Stimulated activated naive CD8-positive, alpha-beta T cell treated with anti-CD3 and anti-CD28 coated beads, Interleukin-15, amount 100 ng/mL, for 72 hours (primary cell): Measurements from ENCODE around the gene HDDC3.
A peak's percentile ranks its signal among the peaks of the same experiment; 100 is the strongest.

Source experiments
- ATAC-seq: fragments of 150-1000 bp; cut with Tn5 transposase; 2 replicates; pipeline ENCODE4 v1.10.0; 2021; ENCODE audit warnings: mild to moderate bottlenecking, moderate library complexity
- DNase-seq, 2 donors: peaks; one replicate each; pipeline ENCODE4 v3.0.0; 2021 to 2022
- H3K27ac Mint-ChIP-seq, 2 donors: one replicate each; pipeline ENCODE4 v1.8.0; 2022; ENCODE audit warnings: mild to moderate bottlenecking in 2 of 2, mixed read lengths in 2 of 2, moderate library complexity in 2 of 2
- H3K27me3 Mint-ChIP-seq: one replicate; pipeline ENCODE4 v1.8.0; 2022; ENCODE audit warnings: mixed read lengths
- H3K4me1 Mint-ChIP-seq: one replicate; pipeline ENCODE4 v1.8.0; 2022; ENCODE audit warnings: mild to moderate bottlenecking, mixed read lengths
- H3K4me3 Mint-ChIP-seq, 2 donors: one replicate each; pipeline ENCODE4 v1.8.0; 2022; ENCODE audit warnings: mild to moderate bottlenecking in 2 of 2, mixed read lengths in 2 of 2, moderate library complexity in 1 of 2
- H3K9me3 Mint-ChIP-seq, 2 donors: one replicate each; pipeline ENCODE4 v1.8.0; 2022; ENCODE audit warnings: mixed read lengths in 2 of 2

The HDDC3 gene

GRCh38 chr15:90883976-90884718 is 48.2 kb downstream of the HDDC3 start, which contains the start of gene FES:
Gene FES (plus strand): TSS chr15:90884504. CDS start chr15:90885046, 542 bp downstream.
- H3K4me1 Mint-ChIP-seq = peaks cover 40% of the 10 kb centered on the region
- peaks cover 9% of the 10 kb centered on the region for H3K27me3 Mint-ChIP-seq
- peak within 1 kb of the TSS; percentile 65 for H3K27ac Mint-ChIP-seq
- peak; percentile 37 for ATAC-seq
- H3K9me3 Mint-ChIP-seq = no peaks in the 10 kb centered on the region
- no peak for DNase-seq
- H3K4me3 Mint-ChIP-seq = peak within 1 kb of the TSS; percentile 32 to 66

GRCh38 chr15:90883526-90883975 is 48.8 kb downstream of the HDDC3 start:
- peak; percentile 21 for ATAC-seq
- H3K4me1 Mint-ChIP-seq = peaks cover 39% of the 10 kb centered on the region
- peak overlapping the region; percentile 21 to 57 for H3K4me3 Mint-ChIP-seq
- peak in 1 of 2 donors; percentile 53 for DNase-seq
- peak overlapping the region; percentile 34 to 65 for H3K27ac Mint-ChIP-seq
- peaks cover 9% of the 10 kb centered on the region for H3K27me3 Mint-ChIP-seq
- no peaks in the 10 kb centered on the region for H3K9me3 Mint-ChIP-seq

DNA sequence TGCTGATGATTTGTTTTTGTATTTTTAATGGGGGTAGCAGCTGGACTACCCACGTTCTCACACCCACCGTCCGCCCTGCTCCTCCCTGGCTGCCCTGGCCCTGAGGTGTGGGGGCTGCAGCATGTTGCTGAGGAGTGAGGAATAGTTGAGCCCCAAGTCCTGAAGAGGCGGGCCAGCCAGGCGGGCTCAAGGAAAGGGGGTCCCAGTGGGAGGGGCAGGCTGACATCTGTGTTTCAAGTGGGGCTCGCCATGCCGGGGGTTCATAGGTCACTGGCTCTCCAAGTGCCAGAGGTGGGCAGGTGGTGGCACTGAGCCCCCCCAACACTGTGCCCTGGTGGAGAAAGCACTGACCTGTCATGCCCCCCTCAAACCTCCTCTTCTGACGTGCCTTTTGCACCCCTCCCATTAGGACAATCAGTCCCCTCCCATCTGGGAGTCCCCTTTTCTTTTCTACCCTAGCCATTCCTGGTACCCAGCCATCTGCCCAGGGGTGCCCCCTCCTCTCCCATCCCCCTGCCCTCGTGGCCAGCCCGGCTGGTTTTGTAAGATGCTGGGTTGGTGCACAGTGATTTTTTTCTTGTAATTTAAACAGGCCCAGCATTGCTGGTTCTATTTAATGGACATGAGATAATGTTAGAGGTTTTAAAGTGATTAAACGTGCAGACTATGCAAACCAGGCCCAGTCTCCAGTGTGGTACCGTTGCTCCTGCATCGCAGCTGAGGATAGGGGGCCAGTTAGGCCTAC is 49.4 kb downstream of the HDDC3 start:
- Mint-ChIP-seq H3K4me1 (peaks cover 39% of the 10 kb centered on the region), H3K4me3 (peak overlapping the region; percentile 21 to 57)
- peak; percentile 5 for ATAC-seq

DNA sequence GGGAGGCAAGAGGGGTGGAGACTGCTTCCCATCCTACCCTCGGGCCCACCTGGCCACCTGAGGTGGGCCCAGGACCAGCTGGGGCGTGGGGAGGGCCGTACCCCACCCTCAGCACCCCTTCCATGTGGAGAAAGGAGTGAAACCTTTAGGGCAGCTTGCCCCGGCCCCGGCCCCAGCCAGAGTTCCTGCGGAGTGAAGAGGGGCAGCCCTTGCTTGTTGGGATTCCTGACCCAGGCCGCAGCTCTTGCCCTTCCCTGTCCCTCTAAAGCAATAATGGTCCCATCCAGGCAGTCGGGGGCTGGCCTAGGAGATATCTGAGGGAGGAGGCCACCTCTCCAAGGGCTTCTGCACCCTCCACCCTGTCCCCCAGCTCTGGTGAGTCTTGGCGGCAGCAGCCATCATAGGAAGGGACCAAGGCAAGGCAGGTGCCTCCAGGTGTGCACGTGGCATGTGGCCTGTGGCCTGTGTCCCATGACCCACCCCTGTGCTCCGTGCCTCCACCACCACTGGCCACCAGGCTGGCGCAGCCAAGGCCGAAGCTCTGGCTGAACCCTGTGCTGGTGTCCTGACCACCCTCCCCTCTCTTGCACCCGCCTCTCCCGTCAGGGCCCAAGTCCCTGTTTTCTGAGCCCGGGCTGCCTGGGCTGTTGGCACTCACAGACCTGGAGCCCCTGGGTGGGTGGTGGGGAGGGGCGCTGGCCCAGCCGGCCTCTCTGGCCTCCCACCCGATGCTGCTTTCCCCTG is 50.2 kb downstream of the HDDC3 start:
- peaks cover 42% of the 10 kb centered on the region for H3K4me1 Mint-ChIP-seq
- no peak for ATAC-seq

More for the DNA sequence above, 49.4 kb downstream of the HDDC3 start:
- Mint-ChIP-seq H3K27ac (peak overlapping the region in 1 of 2 donors; percentile 65), H3K9me3 (no peaks in the 10 kb centered on the region), H3K27me3 (peaks cover 9% of the 10 kb centered on the region)
- peak in 1 of 2 donors; percentile 50 for DNase-seq

DNA sequence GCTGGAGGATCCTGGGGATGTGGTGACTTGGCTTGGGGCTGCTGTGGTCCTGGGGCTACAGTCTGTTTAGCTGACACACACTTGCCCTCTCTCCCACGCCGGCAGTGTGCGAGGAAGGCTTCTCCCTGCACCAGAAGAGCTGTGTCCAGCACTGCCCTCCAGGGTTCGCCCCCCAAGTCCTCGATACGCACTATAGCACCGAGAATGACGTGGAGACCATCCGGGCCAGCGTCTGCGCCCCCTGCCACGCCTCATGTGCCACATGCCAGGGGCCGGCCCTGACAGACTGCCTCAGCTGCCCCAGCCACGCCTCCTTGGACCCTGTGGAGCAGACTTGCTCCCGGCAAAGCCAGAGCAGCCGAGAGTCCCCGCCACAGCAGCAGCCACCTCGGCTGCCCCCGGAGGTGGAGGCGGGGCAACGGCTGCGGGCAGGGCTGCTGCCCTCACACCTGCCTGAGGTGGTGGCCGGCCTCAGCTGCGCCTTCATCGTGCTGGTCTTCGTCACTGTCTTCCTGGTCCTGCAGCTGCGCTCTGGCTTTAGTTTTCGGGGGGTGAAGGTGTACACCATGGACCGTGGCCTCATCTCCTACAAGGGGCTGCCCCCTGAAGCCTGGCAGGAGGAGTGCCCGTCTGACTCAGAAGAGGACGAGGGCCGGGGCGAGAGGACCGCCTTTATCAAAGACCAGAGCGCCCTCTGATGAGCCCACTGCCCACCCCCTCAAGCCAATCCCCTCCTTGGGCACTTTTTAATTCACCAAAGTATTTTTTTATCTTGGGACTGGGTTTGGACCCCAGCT is 51.0 kb downstream of the HDDC3 start:
- Mint-ChIP-seq H3K27ac (peak overlapping the region in 1 of 2 donors; percentile 42), H3K4me1 (peaks cover 48% of the 10 kb centered on the region), H3K4me3 (peak overlapping the region in 1 of 2 donors; percentile 39), H3K9me3 (no peaks in the 10 kb centered on the region), H3K27me3 (peaks cover 9% of the 10 kb centered on the region)
- ATAC-seq (no peak), DNase-seq (peak in 1 of 2 donors; percentile 29)

More for the DNA sequence above, 50.2 kb downstream of the HDDC3 start:
- no peak overlapping the region for H3K27ac Mint-ChIP-seq
- peak overlapping the region in 1 of 2 donors; percentile 57 for H3K4me3 Mint-ChIP-seq
- H3K9me3 Mint-ChIP-seq = no peaks in the 10 kb centered on the region
- peaks cover 9% of the 10 kb centered on the region for H3K27me3 Mint-ChIP-seq
- peak in 1 of 2 donors; percentile 40 for DNase-seq

DNA sequence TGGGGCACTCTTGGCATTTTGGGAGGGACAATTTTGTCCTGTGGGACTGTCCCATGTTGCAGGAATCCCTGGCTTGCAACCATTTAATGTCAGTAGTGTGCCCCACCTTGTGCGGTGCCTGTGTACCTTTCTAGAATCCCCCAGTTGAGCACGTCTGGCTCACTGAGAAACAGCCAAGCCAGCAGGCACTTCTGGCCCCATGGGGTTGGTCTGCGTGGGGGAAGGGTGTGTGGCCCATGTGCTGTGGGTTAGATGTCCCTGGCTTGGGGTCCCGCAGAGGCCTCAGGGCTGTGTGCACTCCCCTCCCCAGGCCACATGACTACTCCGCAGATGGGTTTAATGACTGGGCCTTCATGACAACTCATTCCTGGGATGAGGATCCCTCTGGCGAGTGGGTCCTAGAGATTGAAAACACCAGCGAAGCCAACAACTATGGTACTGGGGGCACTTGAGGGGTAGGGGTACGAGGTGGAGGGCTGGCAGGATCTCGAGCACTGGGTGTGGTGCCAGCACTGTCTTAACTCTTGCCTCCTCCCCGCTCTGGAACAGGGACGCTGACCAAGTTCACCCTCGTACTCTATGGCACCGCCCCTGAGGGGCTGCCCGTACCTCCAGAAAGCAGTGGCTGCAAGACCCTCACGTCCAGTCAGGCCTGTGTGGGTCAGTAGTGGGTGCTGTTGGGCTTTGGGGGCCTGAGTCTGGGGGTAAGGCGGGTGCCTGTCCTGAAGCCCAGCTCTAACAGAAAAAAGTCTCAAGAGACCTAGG is 51.8 kb downstream of the HDDC3 start:
- DNase-seq (no peak), ATAC-seq (no peak)
- Mint-ChIP-seq H3K4me3 (no peak overlapping the region), H3K4me1 (peaks cover 44% of the 10 kb centered on the region), H3K9me3 (no peaks in the 10 kb centered on the region), H3K27me3 (peaks cover 9% of the 10 kb centered on the region), H3K27ac (no peak overlapping the region)
